Transverse colon (tissue), 4 donors: ENCODE data around the gene WNK2.

ENCODE experiments used
- EP300 ChIP-seq: sonication (generic); formaldehyde crosslinking; IDR thresholded peaks from one replicate; pipeline ENCODE4 v1.6.1; 2017; ENCODE audit warnings: antibody characterized with exemption, low read depth
- POLR2A ChIP-seq: fragments of 450-650 bp; IDR thresholded peaks from one replicate; pipeline ENCODE4 v1.6.1; 2016; ENCODE audit warnings: antibody characterized with exemption, mild to moderate bottlenecking, moderate library complexity
- POLR2AphosphoS5 ChIP-seq, 3 donors: sonication (generic); formaldehyde crosslinking; IDR thresholded peaks; one replicate each; pipeline ENCODE4 v1.6.1; 2016; ENCODE audit warnings: antibody characterized with exemption in 3 of 3
- TF ChIP-seq, protein P1 (sequence below), 5 experiments: fragments of 200-600 bp in 3 of 5; fragments of 450-650 bp in 2 of 5; sonication (generic) in 3 of 5; IDR thresholded peaks; 1 replicate in 2 of 5; 2 replicates in 3 of 5; pipeline ENCODE4 v1.5.1; 2016 to 2017; ENCODE audit warnings: antibody characterized with exemption in 5 of 5, inconsistent platforms in 3 of 5, mild to moderate bottlenecking in 2 of 5, moderate library complexity in 1 of 5

DNA sequence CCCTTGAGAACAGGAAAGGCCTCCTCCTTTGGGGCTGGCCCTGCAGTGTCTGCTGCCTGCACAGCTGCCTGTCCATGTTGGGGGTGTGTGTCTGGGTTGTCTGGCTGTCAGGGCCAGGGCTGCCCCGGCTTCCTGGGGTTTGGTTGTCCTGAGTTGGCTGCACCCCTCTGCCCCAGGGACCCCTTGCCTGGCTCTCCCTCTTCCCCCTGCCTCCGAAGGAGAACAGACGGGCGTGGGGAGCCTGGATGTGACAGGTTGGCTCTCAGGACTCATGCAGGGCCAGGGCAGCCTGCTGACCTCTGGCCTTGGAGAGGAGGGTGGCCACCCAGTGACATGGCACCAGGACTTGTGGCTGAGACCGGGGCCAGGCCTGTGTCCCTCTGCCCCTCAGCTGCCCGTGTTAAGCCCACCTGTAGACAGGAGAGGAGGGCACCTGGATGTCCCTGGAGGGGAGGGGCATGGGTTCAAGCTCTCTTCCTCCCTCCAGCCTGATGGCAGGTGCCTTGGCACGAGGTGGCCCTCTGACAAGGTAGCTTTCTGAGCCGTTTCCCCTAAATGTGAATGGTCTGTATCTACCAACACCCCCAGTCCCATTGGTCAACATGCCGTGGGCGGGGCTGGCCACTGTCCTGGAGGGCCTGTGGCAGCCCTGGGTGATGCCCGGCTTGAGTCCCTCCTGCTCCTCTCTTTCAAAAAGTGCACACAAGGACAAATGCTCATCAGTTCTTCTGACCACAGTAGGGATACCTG lies 34.9 kb downstream of the WNK2 start:
- TF ChIP-seq POLR2AphosphoS5 (IDR thresholded peaks at IDR 0.05): no peak
- no peak for TF ChIP-seq POLR2A
- TF ChIP-seq, protein P1, sequence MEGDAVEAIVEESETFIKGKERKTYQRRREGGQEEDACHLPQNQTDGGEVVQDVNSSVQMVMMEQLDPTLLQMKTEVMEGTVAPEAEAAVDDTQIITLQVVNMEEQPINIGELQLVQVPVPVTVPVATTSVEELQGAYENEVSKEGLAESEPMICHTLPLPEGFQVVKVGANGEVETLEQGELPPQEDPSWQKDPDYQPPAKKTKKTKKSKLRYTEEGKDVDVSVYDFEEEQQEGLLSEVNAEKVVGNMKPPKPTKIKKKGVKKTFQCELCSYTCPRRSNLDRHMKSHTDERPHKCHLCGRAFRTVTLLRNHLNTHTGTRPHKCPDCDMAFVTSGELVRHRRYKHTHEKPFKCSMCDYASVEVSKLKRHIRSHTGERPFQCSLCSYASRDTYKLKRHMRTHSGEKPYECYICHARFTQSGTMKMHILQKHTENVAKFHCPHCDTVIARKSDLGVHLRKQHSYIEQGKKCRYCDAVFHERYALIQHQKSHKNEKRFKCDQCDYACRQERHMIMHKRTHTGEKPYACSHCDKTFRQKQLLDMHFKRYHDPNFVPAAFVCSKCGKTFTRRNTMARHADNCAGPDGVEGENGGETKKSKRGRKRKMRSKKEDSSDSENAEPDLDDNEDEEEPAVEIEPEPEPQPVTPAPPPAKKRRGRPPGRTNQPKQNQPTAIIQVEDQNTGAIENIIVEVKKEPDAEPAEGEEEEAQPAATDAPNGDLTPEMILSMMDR (IDR thresholded peaks at IDR 0.05): no peak
- TF ChIP-seq EP300: no peak
